ENCODE data around the gene LSAMP. TPM values are rescaled to one million over a fixed set of nuclear protein-coding genes. Genes with fewer than 3 reads are reported as not detected.

Gene LSAMP
- polyA plus RNA-seq, 1 of the 3 experiments (the other 2 are of a cell fraction), result 6.6 TPM

DNA sequence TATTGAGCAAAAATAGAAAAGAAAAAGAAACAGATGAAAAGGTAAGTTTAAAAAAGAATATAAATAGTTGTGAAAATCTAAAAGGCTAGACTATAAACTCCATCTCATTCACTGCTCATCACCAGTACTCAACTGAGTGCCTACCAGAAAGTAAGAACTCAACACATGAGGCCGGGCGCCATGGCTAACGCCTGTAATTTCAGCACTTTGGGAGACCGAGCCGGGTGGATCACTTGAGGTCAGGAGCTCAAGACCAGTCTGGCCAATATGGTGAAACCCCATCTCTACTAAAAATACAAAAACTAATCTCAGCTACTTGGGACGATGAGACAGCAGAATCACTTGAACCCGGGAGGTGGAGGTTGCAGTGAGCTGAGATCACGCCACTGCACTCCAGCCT lies 19.3 kb downstream of the LSAMP start:
- POLR2A ChIA-PET, result no interaction called here
- Histone ChIP-seq H3F3A (replicated peaks; ENCODE audit: insufficient read depth) (no peaks in the 10 kb centered on the region), H3K4me1 (ENCODE audit: control insufficient read depth in 1 of 2, insufficient read depth in 2 of 2, low read depth in 1 of 2, low read length in 1 of 2) (no peaks in the 10 kb centered on the region; a peak in 1 of 4 replicates), H2AFZ (ENCODE audit: low read depth) (no peak overlapping the region), H3K27me3 (ENCODE audit: insufficient read depth) (no peaks in the 10 kb centered on the region), H3K4me2 (no peak overlapping the region), H3K4me3 (ENCODE audit: low read depth in 2 of 2, low read length in 1 of 2) (no peak overlapping the region), H3K9me2 (no peaks in the 10 kb centered on the region), H3K9ac (no peak overlapping the region), H3K27ac (ENCODE audit: low read depth in 2 of 2, low read length in 1 of 2) (no peak overlapping the region), H3K9me3 (no peaks in the 10 kb centered on the region), H3K79me2 (ENCODE audit: insufficient read depth) (no peaks in the 10 kb centered on the region), H4K20me1 (ENCODE audit: insufficient read depth) (no peaks in the 10 kb centered on the region), H3K36me3 (replicated peaks in 1 of 2; ENCODE audit: control insufficient read depth in 1 of 2, insufficient read depth in 2 of 2, low read length in 1 of 2) (no peaks in the 10 kb centered on the region)
- 84% methylated on average over 8 of the region's 8 CpGs for WGBS (ENCODE audit: low lambda C conversion rate)
- TF ChIP-seq TCF12 (IDR thresholded peaks at IDR 0.05) (no peak), NFIC (IDR thresholded peaks at IDR 0.05; ENCODE audit: borderline replicate concordance) (no peak), USF1 (IDR thresholded peaks at IDR 0.05; ENCODE audit: borderline replicate concordance, low read depth) (no peak), EP300 (IDR thresholded peaks at IDR 0.05; ENCODE audit: borderline replicate concordance in 1 of 2, low read depth in 1 of 2, low read length in 1 of 2) (no peak), NRF1 (IDR thresholded peaks at IDR 0.05; ENCODE audit: low read depth, low read length) (no peak), RAD21 (IDR thresholded peaks at IDR 0.05; ENCODE audit: low read length) (no peak), GATA2 (CRISPR knock-in tag; IDR thresholded peaks at IDR 0.05) (no peak), FOSL2 (IDR thresholded peaks at IDR 0.05; ENCODE audit: borderline replicate concordance, low read depth) (no peak), SMC3 (IDR thresholded peaks at IDR 0.05; ENCODE audit: low read depth, low read length) (no peak), SIN3A (IDR thresholded peaks at IDR 0.05; ENCODE audit: borderline replicate concordance, low read depth, low read length) (no peak), RFX5 (IDR thresholded peaks at IDR 0.05; ENCODE audit: low read length) (no peak), RXRA (IDR thresholded peaks at IDR 0.05; ENCODE audit: borderline replicate concordance, low read depth) (no peak)
- CTCF ChIA-PET, result no interaction called here
- DNase-seq, result no peak

DNA sequence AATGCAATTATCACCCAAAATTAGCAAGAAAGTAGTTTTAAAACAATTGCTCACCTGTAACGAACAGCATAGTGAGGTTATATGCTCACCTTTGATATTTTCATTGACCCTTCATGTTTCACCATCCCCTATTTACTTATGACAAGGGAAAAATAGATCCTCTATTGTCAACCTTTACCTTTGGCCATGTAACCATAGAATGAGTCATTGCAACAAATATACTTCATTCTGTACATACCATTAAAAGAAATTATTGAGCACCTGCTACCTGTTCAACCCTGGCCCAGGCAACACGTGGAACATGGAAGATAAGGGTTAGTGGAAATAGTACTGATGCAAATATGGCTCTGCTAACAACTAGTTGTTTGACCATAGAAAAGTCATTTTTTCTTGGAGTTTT lies 20.2 kb downstream of the LSAMP start:
- no peaks in the 10 kb centered on the region for H3K9me2 ChIP-seq
- H4K20me1 ChIP-seq (ENCODE audit: insufficient read depth), result no peaks in the 10 kb centered on the region
- 55% methylated on average over 2 of the region's 2 CpGs for WGBS (ENCODE audit: low lambda C conversion rate)
- no peaks in the 10 kb centered on the region for H3K9me3 ChIP-seq
- DNase-seq, result no peak
- H3K4me2 ChIP-seq, result no peak overlapping the region
- POLR2A ChIA-PET, result no interaction called here
- no peaks in the 10 kb centered on the region for H3K79me2 ChIP-seq (ENCODE audit: insufficient read depth)
- H3K36me3 ChIP-seq (replicated peaks in 1 of 2; ENCODE audit: control insufficient read depth in 1 of 2, insufficient read depth in 2 of 2, low read length in 1 of 2), result no peaks in the 10 kb centered on the region
- no peak overlapping the region for H3K9ac ChIP-seq
- no peak overlapping the region for H3K27ac ChIP-seq (ENCODE audit: low read depth in 2 of 2, low read length in 1 of 2)
- H3F3A ChIP-seq (replicated peaks; ENCODE audit: insufficient read depth), result no peaks in the 10 kb centered on the region
- H3K27me3 ChIP-seq (ENCODE audit: insufficient read depth), result no peaks in the 10 kb centered on the region
- TF ChIP-seq, protein P1, sequence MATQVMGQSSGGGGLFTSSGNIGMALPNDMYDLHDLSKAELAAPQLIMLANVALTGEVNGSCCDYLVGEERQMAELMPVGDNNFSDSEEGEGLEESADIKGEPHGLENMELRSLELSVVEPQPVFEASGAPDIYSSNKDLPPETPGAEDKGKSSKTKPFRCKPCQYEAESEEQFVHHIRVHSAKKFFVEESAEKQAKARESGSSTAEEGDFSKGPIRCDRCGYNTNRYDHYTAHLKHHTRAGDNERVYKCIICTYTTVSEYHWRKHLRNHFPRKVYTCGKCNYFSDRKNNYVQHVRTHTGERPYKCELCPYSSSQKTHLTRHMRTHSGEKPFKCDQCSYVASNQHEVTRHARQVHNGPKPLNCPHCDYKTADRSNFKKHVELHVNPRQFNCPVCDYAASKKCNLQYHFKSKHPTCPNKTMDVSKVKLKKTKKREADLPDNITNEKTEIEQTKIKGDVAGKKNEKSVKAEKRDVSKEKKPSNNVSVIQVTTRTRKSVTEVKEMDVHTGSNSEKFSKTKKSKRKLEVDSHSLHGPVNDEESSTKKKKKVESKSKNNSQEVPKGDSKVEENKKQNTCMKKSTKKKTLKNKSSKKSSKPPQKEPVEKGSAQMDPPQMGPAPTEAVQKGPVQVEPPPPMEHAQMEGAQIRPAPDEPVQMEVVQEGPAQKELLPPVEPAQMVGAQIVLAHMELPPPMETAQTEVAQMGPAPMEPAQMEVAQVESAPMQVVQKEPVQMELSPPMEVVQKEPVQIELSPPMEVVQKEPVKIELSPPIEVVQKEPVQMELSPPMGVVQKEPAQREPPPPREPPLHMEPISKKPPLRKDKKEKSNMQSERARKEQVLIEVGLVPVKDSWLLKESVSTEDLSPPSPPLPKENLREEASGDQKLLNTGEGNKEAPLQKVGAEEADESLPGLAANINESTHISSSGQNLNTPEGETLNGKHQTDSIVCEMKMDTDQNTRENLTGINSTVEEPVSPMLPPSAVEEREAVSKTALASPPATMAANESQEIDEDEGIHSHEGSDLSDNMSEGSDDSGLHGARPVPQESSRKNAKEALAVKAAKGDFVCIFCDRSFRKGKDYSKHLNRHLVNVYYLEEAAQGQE (IDR thresholded peaks at IDR 0.05; ENCODE audit: low read depth, low read length), result no peak
- TF ChIP-seq RCOR1 (IDR thresholded peaks at IDR 0.05; ENCODE audit: low read length), result no peak
- no peak for TF ChIP-seq CHD2 (IDR thresholded peaks at IDR 0.05; ENCODE audit: low read length, partially characterized antibody)
- no peak for TF ChIP-seq USF1 (IDR thresholded peaks at IDR 0.05; ENCODE audit: borderline replicate concordance, low read depth)
- H3K4me1 ChIP-seq (ENCODE audit: control insufficient read depth in 1 of 2, insufficient read depth in 2 of 2, low read depth in 1 of 2, low read length in 1 of 2), result no peaks in the 10 kb centered on the region; a peak in 1 of 4 replicates
- no peak overlapping the region for H3K4me3 ChIP-seq (ENCODE audit: low read depth in 2 of 2, low read length in 1 of 2)
- H2AFZ ChIP-seq (ENCODE audit: low read depth), result no peak overlapping the region
- CTCF ChIA-PET, result no interaction called here

Data from SK-N-SH (cell line).